Endothelial cell of umbilical vein (primary cell): ENCODE measurements around the gene POLRMT. TPM values are rescaled to one million over a fixed set of nuclear protein-coding genes. Genes with fewer than 3 reads are reported as not detected.
A peak's percentile ranks its signal among the peaks of the same experiment; 100 is the strongest.

Source experiments
- BruUV-seq: library from RNA; stranded (reverse); fragments of 400-500 nt; replicated peaks from 2 replicates; lab custom pipeline; 2021; lab: Mats Ljungman, UMichigan
- CTCF ChIA-PET: fragments of 300-600, 350-600 bp; sonication (Branson Sonifier 250); formaldehyde crosslinking; loops from one replicate; lab custom pipeline; 2021; ENCODE audit warnings: antibody characterized with exemption, inconsistent platforms; lab: Charles Lee
- POLR2A ChIA-PET: fragments of 300-600, 350-600 bp; sonication (Branson Sonifier 250); formaldehyde crosslinking; loops from one replicate; lab custom pipeline; 2021; ENCODE audit warnings: antibody characterized with exemption, inconsistent platforms; lab: Charles Lee
- DNase-seq: peaks from one replicate; pipeline ENCODE4 v3.0.0-alpha.2; 2011; ENCODE audit warnings: low read depth, low spot score
- FAIRE-seq: peaks from 2 replicates; lab custom pipeline; 2011; peaks lifted over from hg19 to GRCh38; lab: Jason Lieb, UNC
- H2AFZ ChIP-seq: 2 replicates; pipeline ENCODE4 v1.6.0; 2012; ENCODE audit warnings: low read depth, low read length, control low read depth, inconsistent platforms
- H3K27ac ChIP-seq: 2 replicates; pipeline ENCODE4 v1.5.1; 2011; ENCODE audit warnings: low read depth, mild to moderate bottlenecking, control low read depth, low read length, moderate library complexity; ENCODE audit not compliant: insufficient read depth
- H3K27me3 ChIP-seq, 2 experiments: 2 replicates each; pipeline versions ENCODE4 v1.6.0 to v1.6.1; 2011; ENCODE audit warnings: low read length in 2 of 2, mixed read lengths in 1 of 2; ENCODE audit not compliant: control insufficient read depth in 2 of 2, insufficient read depth in 2 of 2
- H3K36me3 ChIP-seq, 2 experiments: 2 replicates in 1 of 2; 3 replicates in 1 of 2; pipeline ENCODE4 v1.5.1; 2011; ENCODE audit warnings: low read length in 2 of 2, mild to moderate bottlenecking in 1 of 2, moderate library complexity in 1 of 2; ENCODE audit not compliant: control insufficient read depth in 2 of 2, insufficient read depth in 2 of 2; ENCODE audit errors: extremely low read depth in 1 of 2
- H3K4me1 ChIP-seq: 3 replicates; pipeline ENCODE4 v1.5.1; 2011; ENCODE audit warnings: mild to moderate bottlenecking, low read length; ENCODE audit not compliant: control insufficient read depth, insufficient read depth; ENCODE audit errors: extremely low read depth
- H3K4me2 ChIP-seq: 2 replicates; pipeline ENCODE4 v1.6.1; 2011; ENCODE audit warnings: low read length, control low read depth, mixed read lengths; ENCODE audit not compliant: insufficient read depth
- H3K4me3 ChIP-seq, 3 experiments: fragments of 200-600 bp in 1 of 3; sonication (generic), shearing (Covaris generic) in 1 of 3; replicated peaks in 1 of 3; 2 replicates each; pipeline ENCODE4 v1.5.1; 2011 to 2016; ENCODE audit warnings: control low read depth in 3 of 3, low read length in 3 of 3, mild to moderate bottlenecking in 2 of 3, inconsistent platforms in 1 of 3, low read depth in 1 of 3, moderate library complexity in 1 of 3; ENCODE audit not compliant: insufficient read depth in 1 of 3
- H3K79me2 ChIP-seq: 2 replicates; pipeline ENCODE4 v1.6.0; 2012; ENCODE audit warnings: low read length, inconsistent platforms; ENCODE audit not compliant: control insufficient read depth, insufficient read depth
- H3K9ac ChIP-seq: replicated peaks from 2 replicates; pipeline ENCODE3; 2011; ENCODE audit warnings: low read length, control low read depth; ENCODE audit not compliant: insufficient read depth; ENCODE audit errors: extremely low read depth
- H3K9me1 ChIP-seq: replicated peaks from 3 replicates; pipeline ENCODE4 v1.6.0; 2011; ENCODE audit warnings: mild to moderate bottlenecking, low read length; ENCODE audit not compliant: control insufficient read depth, insufficient read depth; ENCODE audit errors: extremely low read depth
- H3K9me3 ChIP-seq: replicated peaks from 2 replicates; pipeline ENCODE4 v1.5.1; 2012; ENCODE audit warnings: low read length, inconsistent platforms; ENCODE audit not compliant: control insufficient read depth, insufficient read depth
- H4K20me1 ChIP-seq: replicated peaks from 2 replicates; pipeline ENCODE3; 2011; ENCODE audit warnings: mild to moderate bottlenecking, low read length; ENCODE audit not compliant: control insufficient read depth, insufficient read depth; ENCODE audit errors: extremely low read depth
- EZH2 ChIP-seq: IDR thresholded peaks from 2 replicates; pipeline ENCODE4 v1.6.1; 2012; ENCODE audit warnings: borderline replicate concordance, low read depth, mild to moderate bottlenecking, moderate library complexity, low read length, inconsistent platforms; ENCODE audit not compliant: severe bottlenecking
- FOS ChIP-seq: IDR thresholded peaks from 2 replicates; pipeline ENCODE4 v1.6.1; 2011; ENCODE audit warnings: mild to moderate bottlenecking, low read length, moderate library complexity, borderline replicate concordance; ENCODE audit not compliant: insufficient read depth
- POLR2A ChIP-seq: IDR thresholded peaks from 2 replicates; pipeline ENCODE4 v1.6.1; 2012; ENCODE audit warnings: low read depth, mild to moderate bottlenecking, control low read depth, low read length
- POLR2AphosphoS5 ChIP-seq: IDR thresholded peaks from 2 replicates; pipeline ENCODE4 v1.6.1; 2012; ENCODE audit warnings: low read depth, mild to moderate bottlenecking, control low read depth, low read length, moderate library complexity; ENCODE audit not compliant: insufficient read depth
- dilution Hi-C: fragments of 300-500 bp; cut with MboI; formaldehyde crosslinking; loops from one replicate; pipeline ENCODE4 v1.15.0; 2019; ENCODE audit warnings: low sequenced_read_pairs; ENCODE audit not compliant: extremely low pct_ligation_motif_present
- intact Hi-C: fragments of 100-400 bp; cut with micrococcal nuclease; formaldehyde crosslinking; loops from one replicate; pipeline ENCODE4 v1.10.0; 2022
- polyA plus RNA-seq, 4 experiments: library from polyadenylated mRNA; depleted of rRNA in 3 of 4; stranded (reverse) in 3 of 4; unstranded in 1 of 4; fragments of >200 nt; gene quantifications; 2 replicates each; pipeline versions ENCODE4 v1.2.1 to v1.2.3, GENCODE V29; 2011 to 2012; ENCODE audit warnings: missing spikeins in 1 of 4
- total RNA-seq: library from RNA; stranded (reverse); gene quantifications from 2 replicates; pipeline ENCODE4 v1.2.3, GENCODE V29; 2021
- TF ChIP-seq, protein P1 (sequence below): IDR thresholded peaks from 2 replicates; pipeline ENCODE4 v1.6.1; 2011; ENCODE audit not compliant: insufficient read depth, insufficient read length

The POLRMT gene
- total and polyA plus RNA-seq, 2 donors (not counting 3 experiments of a cell fraction or from before 2014, with no cell fraction given), result 38.9 to 50.6 TPM

DNA sequence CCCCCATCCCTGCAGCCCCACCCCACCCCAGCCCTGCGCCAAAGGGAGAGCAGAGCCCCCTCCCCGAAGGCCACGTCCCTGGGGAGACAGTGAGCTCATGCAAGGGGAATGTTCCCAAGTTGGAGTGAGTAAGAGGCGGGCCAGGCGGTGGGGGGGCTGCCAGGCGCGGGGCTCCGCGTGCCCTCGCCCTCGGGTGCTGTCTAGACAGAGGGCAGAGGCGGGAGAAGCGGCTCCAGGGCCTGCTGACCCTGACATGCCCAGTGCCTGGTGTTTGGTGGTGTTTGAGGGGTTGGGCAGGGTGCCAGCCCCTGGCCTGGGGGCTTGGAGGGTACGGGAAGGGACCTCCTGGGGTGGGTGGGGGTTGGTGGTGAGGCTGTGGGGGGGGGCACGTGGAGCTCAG lies 43.9 kb upstream of the POLRMT start:
- H3K4me2 ChIP-seq, result no peak overlapping the region
- H3K36me3 ChIP-seq, result no peaks in the 10 kb centered on the region
- H3K79me2 ChIP-seq, result peaks cover 12% of the 10 kb centered on the region
- no peak overlapping the region for H2AFZ ChIP-seq
- CTCF ChIA-PET, result interaction anchor here (0.7 to 3.5 kb wide), 5 partner anchors 11 to 57 kb away, joined by 3 to 20 read pairs (median 4); partner anchors contain the start of gene RNF126
- H4K20me1 ChIP-seq, result no peaks in the 10 kb centered on the region
- no peaks in the 10 kb centered on the region for H3K9me3 ChIP-seq
- DNase-seq (peak; percentile 51), FAIRE-seq (no peak)
- BruUV-seq, result no TSS peak
- peak overlapping the region; percentile 81 for H3K9ac ChIP-seq
- TF ChIP-seq, protein P1, sequence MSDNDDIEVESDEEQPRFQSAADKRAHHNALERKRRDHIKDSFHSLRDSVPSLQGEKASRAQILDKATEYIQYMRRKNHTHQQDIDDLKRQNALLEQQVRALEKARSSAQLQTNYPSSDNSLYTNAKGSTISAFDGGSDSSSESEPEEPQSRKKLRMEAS, result no peak
- peak; percentile 43 for TF ChIP-seq POLR2AphosphoS5
- peak; percentile 45 for TF ChIP-seq FOS
- H3K9me1 ChIP-seq, result no peaks in the 10 kb centered on the region
- peak overlapping the region in 1 of 3 experiments; percentile 26 for H3K4me3 ChIP-seq
- no peak overlapping the region for H3K27ac ChIP-seq
- intact Hi-C loops (no loop called here), dilution Hi-C loops (no loop called here)
- POLR2A ChIA-PET, result interaction anchor here (0.8 kb wide), 1 partner anchor 146 kb away, joined by 3 read pairs; the partner anchor contains the start of gene CDC34
- H3K27me3 ChIP-seq, result no peaks in the 10 kb centered on the region
- peaks cover 16% of the 10 kb centered on the region for H3K4me1 ChIP-seq

DNA sequence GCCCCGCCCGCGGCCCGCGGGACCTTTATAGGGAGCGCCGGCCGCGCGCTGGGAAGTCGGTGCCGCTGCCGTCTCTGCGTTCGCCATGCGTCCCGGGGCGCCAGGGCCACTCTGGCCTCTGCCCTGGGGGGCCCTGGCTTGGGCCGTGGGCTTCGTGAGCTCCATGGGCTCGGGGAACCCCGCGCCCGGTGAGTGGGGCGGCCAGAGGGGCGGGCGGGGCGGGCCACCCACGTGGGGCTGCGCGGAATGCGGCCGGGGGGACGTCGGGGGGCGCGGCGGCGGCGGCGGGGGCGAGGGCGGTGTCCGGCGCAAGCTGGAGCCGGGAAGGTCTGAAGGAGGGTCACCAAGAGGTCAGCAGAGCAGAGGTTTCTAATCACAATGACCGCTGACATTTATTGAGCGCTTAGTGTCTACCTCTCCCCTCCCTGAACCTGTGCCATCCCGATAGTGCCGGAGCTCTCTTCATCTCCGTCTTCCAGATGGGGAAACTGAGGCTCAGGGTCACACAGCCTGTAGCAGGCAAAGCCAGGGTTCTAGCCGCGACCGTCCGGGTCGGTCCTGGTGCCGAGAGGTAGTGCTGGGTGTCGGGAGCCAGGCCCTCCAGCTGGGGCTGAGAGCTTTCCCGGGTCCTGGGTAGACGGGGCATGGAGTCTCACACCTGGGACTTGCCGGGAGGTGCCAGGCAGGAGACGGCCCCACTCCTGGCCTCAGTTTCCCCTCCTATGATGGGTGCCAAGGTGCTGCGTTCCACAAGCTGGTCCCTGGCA lies 43.2 kb upstream of the POLRMT start, which contains the start of gene FSTL3:
FSTL3 (plus strand) TSS at position 54 of the 767 bp plus-strand sequence; CDS start at position 86, 32 bp downstream.
- Histone ChIP-seq H3K9me3 (no peaks in the 10 kb centered on the region), H3K4me3 (peak within 1 kb of the TSS; percentile 26 to 58 (median 28)), H2AFZ (peak within 1 kb of the TSS; percentile 34), H3K27ac (peak within 1 kb of the TSS; percentile 80), H3K4me1 (peaks cover 16% of the 10 kb centered on the region), H4K20me1 (no peaks in the 10 kb centered on the region), H3K9ac (peak within 1 kb of the TSS; percentile 81), H3K9me1 (no peaks in the 10 kb centered on the region), H3K4me2 (peak within 1 kb of the TSS; percentile 78), H3K36me3 (no peaks in the 10 kb centered on the region), H3K79me2 (peaks cover 12% of the 10 kb centered on the region), H3K27me3 (no peaks in the 10 kb centered on the region)
- no peak for TF ChIP-seq EZH2
- TF ChIP-seq FOS, result no peak
- peak; percentile 45 for TF ChIP-seq POLR2AphosphoS5
- TF ChIP-seq POLR2A, result peak; percentile 67
- ChIA-PET CTCF (interaction anchor here (0.7 to 3.5 kb wide), 5 partner anchors 10 to 58 kb away, joined by 3 to 20 read pairs (median 4); partner anchors contain the start of gene RNF126), POLR2A (interaction anchor here (0.8 kb wide), 1 partner anchor 145 kb away, joined by 3 read pairs; the partner anchor contains the start of gene CDC34)
- intact Hi-C loops (no loop called here), dilution Hi-C loops (no loop called here)
- DNase-seq, result no peak
- TSS peak; percentile 40 for BruUV-seq
- FAIRE-seq, result peak; percentile 18
